Measurements from ENCODE around the gene GAB4. TPM values are rescaled to one million over a fixed set of nuclear protein-coding genes. Genes with fewer than 3 reads are reported as not detected.

The GAB4 gene
- polyA plus RNA-seq, 2 of the 4 experiments (the other 2 are of a cell fraction): not detected

GRCh38 chr22:17056058-17056457 is 48.0 kb upstream of the GAB4 start:
- FAIRE-seq (no peak), ATAC-seq (no peak), DNase-seq (ENCODE audit: low read depth in 1 of 2, low spot score in 1 of 2) (no peak)
- H3K27ac ChIP-seq: no peak overlapping the region
- H3K4me2 ChIP-seq: no peak overlapping the region
- 73% methylated on average over 4 of the region's 5 CpGs for WGBS (ENCODE audit: missing lambda C conversion rate)
- TF ChIP-seq RNF2 (IDR thresholded peaks at IDR 0.05; ENCODE audit: borderline replicate concordance, low read depth) (no peak), FOXS1 (CRISPR knock-in tag; IDR thresholded peaks at IDR 0.05) (no peak), HMGXB4 (CRISPR knock-in tag; IDR thresholded peaks at IDR 0.05; ENCODE audit: borderline replicate concordance) (no peak), TP53 (CRISPR knock-in tag; IDR thresholded peaks at IDR 0.05) (no peak), MYC (IDR thresholded peaks at IDR 0.05; ENCODE audit: borderline replicate concordance, low read length) (no peak), CBX8 (IDR thresholded peaks at IDR 0.05) (no peak), GATA3 (IDR thresholded peaks at IDR 0.05; ENCODE audit: borderline replicate concordance) (no peak)
- TF ChIP-seq, protein P1, sequence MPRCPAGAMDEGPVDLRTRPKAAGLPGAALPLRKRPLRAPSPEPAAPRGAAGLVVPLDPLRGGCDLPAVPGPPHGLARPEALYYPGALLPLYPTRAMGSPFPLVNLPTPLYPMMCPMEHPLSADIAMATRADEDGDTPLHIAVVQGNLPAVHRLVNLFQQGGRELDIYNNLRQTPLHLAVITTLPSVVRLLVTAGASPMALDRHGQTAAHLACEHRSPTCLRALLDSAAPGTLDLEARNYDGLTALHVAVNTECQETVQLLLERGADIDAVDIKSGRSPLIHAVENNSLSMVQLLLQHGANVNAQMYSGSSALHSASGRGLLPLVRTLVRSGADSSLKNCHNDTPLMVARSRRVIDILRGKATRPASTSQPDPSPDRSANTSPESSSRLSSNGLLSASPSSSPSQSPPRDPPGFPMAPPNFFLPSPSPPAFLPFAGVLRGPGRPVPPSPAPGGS (IDR thresholded peaks at IDR 0.05): no peak
- H3K9me3 ChIP-seq: no peaks in the 10 kb centered on the region
- CTCF ChIA-PET: interaction anchor here (2.8 to 3.2 kb wide), 2 partner anchors 124 to 139 kb away, joined by 20 to 36 read pairs; no protein-coding TSS in a partner anchor
- POLR2A ChIA-PET: no interaction called here
- no peaks in the 10 kb centered on the region for H3K4me1 ChIP-seq
- no peak overlapping the region for H3K4me3 ChIP-seq

GRCh38 chr22:17047656-17048055 is 39.6 kb upstream of the GAB4 start:
- DNase-seq (ENCODE audit: low read depth in 1 of 2, low spot score in 1 of 2) (no peak), FAIRE-seq (no peak), ATAC-seq (no peak)
- no peak overlapping the region for H3K4me3 ChIP-seq
- POLR2A ChIA-PET: no interaction called here
- H3K9me3 ChIP-seq: no peaks in the 10 kb centered on the region
- CTCF ChIA-PET: interaction anchor here (3.2 kb wide), 1 partner anchor 10 kb away, joined by 10 read pairs; no protein-coding TSS in a partner anchor
- H3K4me1 ChIP-seq: no peaks in the 10 kb centered on the region
- WGBS (ENCODE audit: missing lambda C conversion rate): 94% methylated on average over 1 of the region's 1 CpG
- H3K4me2 ChIP-seq: no peak overlapping the region
- TF ChIP-seq MYC (IDR thresholded peaks at IDR 0.05; ENCODE audit: borderline replicate concordance, low read length) (no peak), RCOR1 (IDR thresholded peaks at IDR 0.05; ENCODE audit: low read depth, low read length) (no peak), CBX2 (IDR thresholded peaks at IDR 0.05; ENCODE audit: borderline replicate concordance, low read depth) (no peak), SMC3 (IDR thresholded peaks at IDR 0.05) (no peak), KDM1A (IDR thresholded peaks at IDR 0.05; ENCODE audit: low read depth) (no peak), JUN (IDR thresholded peaks at IDR 0.05) (no peak), RARB (CRISPR knock-in tag; IDR thresholded peaks at IDR 0.05) (no peak), HOXA7 (CRISPR knock-in tag; IDR thresholded peaks at IDR 0.05) (no peak), JUNB (IDR thresholded peaks at IDR 0.05) (no peak), HEYL (CRISPR knock-in tag; IDR thresholded peaks at IDR 0.05) (no peak), RNF2 (IDR thresholded peaks at IDR 0.05; ENCODE audit: borderline replicate concordance, low read depth) (no peak), FOSL2 (IDR thresholded peaks at IDR 0.05) (no peak), FOSL2 (CRISPR knock-in tag; IDR thresholded peaks at IDR 0.05) (no peak), NPAS2 (CRISPR knock-in tag; IDR thresholded peaks at IDR 0.05; ENCODE audit: borderline replicate concordance) (no peak)
- no peak overlapping the region for H3K27ac ChIP-seq

DNA sequence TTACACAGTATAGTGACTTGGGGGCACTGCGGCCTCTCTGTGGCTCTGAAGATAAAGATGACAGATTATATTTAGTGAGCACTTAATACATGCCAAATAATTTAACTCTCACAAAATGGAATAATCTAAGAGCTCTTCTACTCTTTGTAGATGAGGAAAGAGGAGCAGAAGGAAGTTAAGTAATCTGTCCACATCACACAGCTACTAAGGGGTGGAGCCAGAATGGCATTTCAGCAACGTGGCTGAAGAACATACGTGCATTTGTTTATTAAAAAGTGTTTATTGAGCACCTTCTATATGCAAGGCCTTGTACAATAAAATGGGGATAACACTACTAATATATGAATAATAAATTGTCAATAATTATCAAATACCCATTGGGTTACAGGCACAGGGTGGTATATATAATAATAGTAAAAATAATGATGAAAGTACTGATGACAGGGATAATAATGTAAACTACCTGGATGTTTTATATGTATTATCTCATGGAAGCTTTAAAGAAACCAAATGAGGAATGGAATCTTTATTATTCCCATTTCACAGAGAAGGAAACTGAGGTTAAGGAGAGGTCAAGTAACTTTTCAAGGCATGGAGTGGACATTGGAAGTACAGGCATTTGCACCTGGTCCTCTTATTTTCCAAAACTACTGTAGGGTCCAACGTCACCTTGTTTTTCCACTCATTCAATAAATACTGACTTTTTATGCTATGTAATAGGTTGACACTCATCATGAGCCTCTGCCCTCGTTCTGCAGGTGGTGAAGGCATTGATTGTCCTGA is 38.7 kb upstream of the GAB4 start:
- 67% methylated on average over 5 of the region's 5 CpGs for WGBS (ENCODE audit: missing lambda C conversion rate)
- TF ChIP-seq SMC3 (IDR thresholded peaks at IDR 0.05) (no peak), PHF8 (IDR thresholded peaks at IDR 0.05; ENCODE audit: borderline replicate concordance, low read depth) (no peak), FOSB (CRISPR knock-in tag; IDR thresholded peaks at IDR 0.05) (no peak), TFCP2L1 (CRISPR knock-in tag; IDR thresholded peaks at IDR 0.05) (no peak), SREBF2 (IDR thresholded peaks at IDR 0.05) (no peak), MAZ (IDR thresholded peaks at IDR 0.05; ENCODE audit: borderline replicate concordance, low read depth, low read length) (no peak), NFE2L2 (conservative IDR thresholded peaks at IDR 0.05; ENCODE audit: low read length) (no peak), JUNB (IDR thresholded peaks at IDR 0.05) (no peak)
- TF ChIP-seq, protein P2, sequence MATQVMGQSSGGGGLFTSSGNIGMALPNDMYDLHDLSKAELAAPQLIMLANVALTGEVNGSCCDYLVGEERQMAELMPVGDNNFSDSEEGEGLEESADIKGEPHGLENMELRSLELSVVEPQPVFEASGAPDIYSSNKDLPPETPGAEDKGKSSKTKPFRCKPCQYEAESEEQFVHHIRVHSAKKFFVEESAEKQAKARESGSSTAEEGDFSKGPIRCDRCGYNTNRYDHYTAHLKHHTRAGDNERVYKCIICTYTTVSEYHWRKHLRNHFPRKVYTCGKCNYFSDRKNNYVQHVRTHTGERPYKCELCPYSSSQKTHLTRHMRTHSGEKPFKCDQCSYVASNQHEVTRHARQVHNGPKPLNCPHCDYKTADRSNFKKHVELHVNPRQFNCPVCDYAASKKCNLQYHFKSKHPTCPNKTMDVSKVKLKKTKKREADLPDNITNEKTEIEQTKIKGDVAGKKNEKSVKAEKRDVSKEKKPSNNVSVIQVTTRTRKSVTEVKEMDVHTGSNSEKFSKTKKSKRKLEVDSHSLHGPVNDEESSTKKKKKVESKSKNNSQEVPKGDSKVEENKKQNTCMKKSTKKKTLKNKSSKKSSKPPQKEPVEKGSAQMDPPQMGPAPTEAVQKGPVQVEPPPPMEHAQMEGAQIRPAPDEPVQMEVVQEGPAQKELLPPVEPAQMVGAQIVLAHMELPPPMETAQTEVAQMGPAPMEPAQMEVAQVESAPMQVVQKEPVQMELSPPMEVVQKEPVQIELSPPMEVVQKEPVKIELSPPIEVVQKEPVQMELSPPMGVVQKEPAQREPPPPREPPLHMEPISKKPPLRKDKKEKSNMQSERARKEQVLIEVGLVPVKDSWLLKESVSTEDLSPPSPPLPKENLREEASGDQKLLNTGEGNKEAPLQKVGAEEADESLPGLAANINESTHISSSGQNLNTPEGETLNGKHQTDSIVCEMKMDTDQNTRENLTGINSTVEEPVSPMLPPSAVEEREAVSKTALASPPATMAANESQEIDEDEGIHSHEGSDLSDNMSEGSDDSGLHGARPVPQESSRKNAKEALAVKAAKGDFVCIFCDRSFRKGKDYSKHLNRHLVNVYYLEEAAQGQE (IDR thresholded peaks at IDR 0.05): no peak
- Histone ChIP-seq H3K4me3 (no peak overlapping the region), H3K4me1 (no peaks in the 10 kb centered on the region), H3K9me3 (no peaks in the 10 kb centered on the region), H3K27ac (no peak overlapping the region), H3K4me2 (no peak overlapping the region)
- ChIA-PET CTCF (interaction anchor here (1.0 to 1.7 kb wide), 3 partner anchors 16 to 129 kb away, joined by 3 to 5 read pairs (median 5); no protein-coding TSS in a partner anchor), POLR2A (no interaction called here)
- FAIRE-seq (no peak), ATAC-seq (no peak), DNase-seq (ENCODE audit: low read depth in 1 of 2, low spot score in 1 of 2) (no peak)

Measured in A549 (cell line).